GM10266 (cell line): ENCODE data around the gene ERC2.

ENCODE experiments used
- DNase-seq: peaks from one replicate; pipeline ENCODE4 v3.0.0; 2012; ENCODE audit errors: extremely low spot score
- CTCF ChIP-seq: IDR thresholded peaks from 2 replicates; pipeline ENCODE4 v1.5.1; 2012; ENCODE audit warnings: mild to moderate bottlenecking, low read depth; ENCODE audit not compliant: control insufficient read depth, insufficient read depth; ENCODE audit errors: missing control alignments

The ERC2 gene

GRCh38 chr3:55564726-55565125 is 903.5 kb downstream of the ERC2 start:
- DNase-seq = no peak
- TF ChIP-seq CTCF = no peak

- no peak for TF ChIP-seq CTCF
- no peak for DNase-seq
Observed at GRCh38 chr3:55562700-55563099, 905.6 kb downstream of the ERC2 start.

GRCh38 chr3:55559500-55560423 is 908.5 kb downstream of the ERC2 start:
- no peak for TF ChIP-seq CTCF

GRCh38 chr3:55558316-55558715 is 910.0 kb downstream of the ERC2 start:
- DNase-seq = no peak
- TF ChIP-seq CTCF = no peak

More at GRCh38 chr3:55559500-55560423, 908.5 kb downstream of the ERC2 start:
- DNase-seq = no peak

GRCh38 chr3:55557549-55557948 is 910.7 kb downstream of the ERC2 start:
- no peak for TF ChIP-seq CTCF
- DNase-seq = no peak

- TF ChIP-seq CTCF = no peak
Observed at GRCh38 chr3:55556619-55557537, 911.4 kb downstream of the ERC2 start.

More at GRCh38 chr3:55556619-55557537, 911.4 kb downstream of the ERC2 start:
- no peak for DNase-seq
